NCI-H2171 (cell line): ENCODE results near the gene FKBP3.
"Not testable (repeated sequence)": the region's sequence is repeated elsewhere in the genome, so short reads cannot be mapped to it uniquely, and the experiment has no call there.

Experiments
- DNase-seq: peaks from one replicate; lab custom pipeline; 2025; lab: John Stamatoyannopoulos, UW

FKBP3 gene

GRCh38 chr14:45134051-45134958, at the start of gene FKBP3:
Gene FKBP3, minus strand, starts transcription at chr14:45134481. Its CDS starts 25 bp downstream, at chr14:45134456.
- DNase-seq = peak; percentile 99

DNA sequence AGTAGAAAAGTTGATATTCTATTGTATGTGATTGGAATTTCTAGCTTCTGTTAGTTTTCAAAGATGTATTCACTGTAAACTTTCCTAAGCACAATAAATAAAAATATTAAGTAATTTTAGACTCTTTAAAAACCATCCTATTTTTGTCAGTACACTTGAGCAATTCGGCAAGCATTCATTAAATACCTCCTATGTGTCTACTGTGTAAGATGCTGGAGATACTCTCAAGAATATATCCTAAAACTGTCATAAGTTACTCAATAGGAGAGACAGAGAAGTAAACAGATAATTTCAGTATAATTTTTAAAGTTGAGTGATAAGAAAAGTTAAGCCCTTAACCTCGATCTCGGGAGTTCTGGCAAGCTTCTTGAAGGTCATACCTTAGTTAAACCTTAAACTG, 47.5 kb upstream of the FKBP3 start:
- no peak for DNase-seq

GRCh38 chr14:45181329-45181728, 47.0 kb upstream of the FKBP3 start:
- DNase-seq = no peak

DNA sequence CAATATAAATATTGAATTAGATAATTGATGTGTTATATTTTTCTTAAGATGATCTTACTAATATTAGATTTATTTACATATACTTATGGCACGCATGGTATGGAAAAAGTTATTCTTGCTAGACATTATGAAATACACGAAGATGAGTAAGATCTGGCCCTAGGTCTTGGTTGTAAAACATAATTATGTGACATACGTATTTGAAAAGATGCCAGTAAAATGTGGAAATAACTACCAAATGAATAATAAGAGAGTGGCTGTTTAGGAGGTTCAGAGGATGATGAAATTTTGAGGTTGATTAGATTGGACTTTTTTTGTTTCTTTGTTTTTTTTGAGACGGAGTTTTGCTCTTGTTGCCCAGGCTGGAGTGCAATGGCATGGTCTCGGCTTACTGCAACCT, 42.8 kb upstream of the FKBP3 start:
- DNase-seq = no peak

- no peak for DNase-seq
These were observed 35.6 kb upstream of the FKBP3 start for GRCh38 chr14:45169906-45170305.

- no peak for DNase-seq
These were observed 21.8 kb upstream of the FKBP3 start for GRCh38 chr14:45156067-45156466.

- no peak for DNase-seq
These were observed 16.2 kb upstream of the FKBP3 start for GRCh38 chr14:45150386-45150890.

GRCh38 chr14:45149602-45150001, 15.3 kb upstream of the FKBP3 start:
- no peak for DNase-seq

- no peak for DNase-seq
These were observed 10.9 kb upstream of the FKBP3 start for GRCh38 chr14:45145214-45145613.

- DNase-seq = no peak
These were observed 10.4 kb upstream of the FKBP3 start for GRCh38 chr14:45144658-45145057.

DNA sequence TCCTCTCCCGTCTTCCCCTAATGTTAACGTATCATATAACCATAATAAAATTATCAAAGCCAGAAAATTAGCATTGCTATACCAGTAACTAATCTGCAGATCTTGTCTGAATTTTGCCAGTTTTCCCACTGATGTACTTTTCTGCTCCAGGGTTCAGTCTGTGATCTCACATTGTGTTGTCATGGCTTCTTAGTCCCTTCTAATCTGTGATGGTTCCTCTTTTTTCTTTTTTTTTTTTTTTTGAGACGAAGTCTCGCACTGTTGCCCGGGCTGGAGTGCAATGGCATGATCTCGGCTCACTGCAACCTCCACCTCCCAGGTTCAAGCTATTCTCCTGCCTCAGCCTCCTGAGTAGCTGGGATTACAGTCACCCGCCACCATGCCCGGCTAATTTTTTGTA, 7.8 kb upstream of the FKBP3 start:
- not testable (repeated sequence) for DNase-seq

GRCh38 chr14:45140661-45141187, 6.4 kb upstream of the FKBP3 start:
- no peak for DNase-seq

GRCh38 chr14:45136399-45136798, 2.1 kb upstream of the FKBP3 start:
- no peak for DNase-seq

- peak; percentile 99 for DNase-seq
These were observed 1.5 kb upstream of the FKBP3 start, which contains the start of gene FANCM for GRCh38 chr14:45135659-45136395. Gene FANCM, plus strand, starts transcription at chr14:45135930. Its CDS starts 102 bp downstream, at chr14:45136032.

- peak; percentile 18 for DNase-seq
These were observed 875 bp upstream of the FKBP3 start for GRCh38 chr14:45135156-45135555.

GRCh38 chr14:45133683-45134050, 614 bp downstream of the FKBP3 start:
- no peak for DNase-seq

DNA sequence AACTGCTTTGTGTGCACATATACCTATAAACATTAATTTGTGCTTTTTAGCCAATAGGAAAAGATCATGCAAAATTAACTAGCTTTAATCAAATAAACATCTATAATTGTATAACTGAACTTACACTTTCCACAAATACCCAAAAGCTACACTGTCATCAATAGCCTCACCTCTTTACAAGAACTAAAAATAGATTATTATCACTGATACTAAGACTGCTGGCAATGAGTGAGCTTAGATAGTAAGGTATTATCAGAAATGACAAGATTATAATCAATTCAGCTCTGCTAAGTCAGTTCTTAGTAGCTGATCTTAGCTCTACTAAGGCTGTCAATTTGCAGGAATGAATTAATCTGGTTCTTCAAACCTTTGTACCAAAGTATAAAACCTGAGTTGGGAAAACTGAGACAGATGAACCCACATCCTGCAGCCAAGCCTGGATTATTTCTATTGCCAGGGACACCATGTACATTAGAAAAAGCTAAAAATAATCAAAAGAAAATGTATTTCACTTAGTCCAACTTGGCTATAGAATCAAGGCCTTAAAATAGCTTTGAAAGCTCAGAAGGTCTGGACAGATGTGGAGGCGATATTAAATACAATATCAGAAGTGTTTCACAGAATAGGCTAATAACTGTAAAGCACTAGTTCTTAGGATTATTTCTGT, 5.2 kb downstream of the FKBP3 start:
- DNase-seq = no peak

DNA sequence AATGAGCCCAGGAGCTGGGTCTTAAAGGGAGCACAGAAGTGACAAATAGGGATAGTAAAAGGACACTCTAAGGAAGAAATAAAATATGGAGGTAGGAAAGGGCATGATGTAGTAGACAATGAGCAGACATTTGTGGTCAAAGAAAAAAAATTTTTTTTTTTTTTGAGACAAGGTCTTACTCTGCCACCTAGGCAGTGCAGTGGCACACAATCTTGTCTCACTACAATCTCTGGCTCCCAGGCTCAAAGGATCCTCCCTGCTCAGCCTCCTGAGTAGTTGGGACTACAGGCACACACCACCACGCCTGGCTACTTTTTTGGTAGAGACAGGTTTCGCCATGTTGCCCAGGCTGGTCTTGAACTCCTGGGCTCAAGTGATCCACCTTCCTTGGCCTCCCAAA, 8.5 kb downstream of the FKBP3 start:
- DNase-seq = no peak

- DNase-seq = no peak
These were observed 11.0 kb downstream of the FKBP3 start for GRCh38 chr14:45123271-45123670.

GRCh38 chr14:45120096-45120495, 14.2 kb downstream of the FKBP3 start:
- no peak for DNase-seq

- DNase-seq = no peak
These were observed 15.7 kb downstream of the FKBP3 start for GRCh38 chr14:45118594-45118993.

DNA sequence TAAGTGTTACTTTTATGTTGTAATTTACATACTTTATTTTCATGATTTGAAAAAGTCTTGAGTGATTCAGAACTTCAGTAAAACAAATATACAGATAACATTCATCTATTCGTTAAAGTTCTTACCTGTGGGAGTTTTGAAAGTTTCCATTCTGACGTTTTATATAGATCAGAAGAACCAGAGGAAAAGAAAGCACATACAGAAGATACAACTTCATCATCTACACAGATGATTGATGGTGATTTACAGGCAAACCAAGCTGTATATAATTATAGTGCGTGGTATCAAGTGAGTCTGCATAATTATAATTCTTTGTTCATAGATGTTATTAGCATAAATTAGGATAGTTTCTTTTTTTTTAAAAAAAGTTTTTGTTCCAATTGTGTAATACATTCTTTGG, 20.0 kb downstream of the FKBP3 start:
- DNase-seq = no peak
